Erythroblast (primary cell): ENCODE results near the gene KBTBD8.

Experiments used
- DNase-seq, 2 experiments: peaks; one replicate each; lab custom pipeline; 2025; lab: John Stamatoyannopoulos, UW
- GATA1 ChIP-seq: IDR thresholded peaks from 2 replicates; pipeline ENCODE4 v1.6.1; 2011; ENCODE audit warnings: low read depth, mild to moderate bottlenecking, control low read depth, low read length, moderate library complexity
- POLR2A ChIP-seq: IDR thresholded peaks from 2 replicates; pipeline ENCODE4 v1.6.1; 2011; ENCODE audit warnings: mild to moderate bottlenecking, low read length

KBTBD8 gene

DNA sequence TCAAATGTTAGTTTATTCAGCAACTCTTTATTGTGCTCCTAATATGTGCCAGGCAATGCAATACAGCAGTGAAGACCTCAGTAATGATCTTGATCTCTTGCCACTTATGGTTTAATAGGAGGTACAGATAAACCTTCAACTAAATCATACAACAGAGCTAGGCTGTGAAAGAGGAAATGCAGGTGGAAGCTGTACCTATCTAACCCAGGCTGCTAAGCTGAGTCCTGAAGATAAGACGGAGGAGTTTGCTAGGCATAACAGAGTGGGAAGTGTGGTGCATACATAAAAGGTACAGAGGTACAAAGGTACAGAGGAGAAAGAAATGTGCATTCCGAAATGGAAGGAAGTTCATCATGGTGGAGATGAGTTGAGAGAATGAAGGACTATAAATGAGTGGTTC lies 35.0 kb downstream of the KBTBD8 start:
- TF ChIP-seq POLR2A, result no peak
- no peak for TF ChIP-seq GATA1
- DNase-seq, result peak; percentile 14 to 57

DNA sequence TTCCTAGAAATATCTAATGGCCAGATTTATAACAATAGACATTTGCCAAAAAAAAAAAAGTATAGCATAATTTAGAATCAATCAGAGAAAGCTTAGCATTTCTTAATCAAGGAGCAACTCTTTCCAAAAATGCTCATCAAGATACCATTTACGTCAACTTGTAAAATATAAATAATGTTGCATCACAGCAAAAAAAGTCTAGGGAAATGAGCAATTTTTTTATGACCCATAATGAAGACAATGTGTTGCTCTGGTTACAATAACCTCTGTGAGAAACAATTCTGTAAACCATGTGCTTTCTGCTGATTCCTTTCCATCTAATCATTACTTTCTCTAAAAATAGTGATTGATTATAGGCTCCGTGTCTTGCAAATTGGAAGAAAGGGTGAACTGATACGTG lies 36.3 kb downstream of the KBTBD8 start:
- DNase-seq, result no peak
- TF ChIP-seq GATA1 (no peak), POLR2A (no peak)

DNA sequence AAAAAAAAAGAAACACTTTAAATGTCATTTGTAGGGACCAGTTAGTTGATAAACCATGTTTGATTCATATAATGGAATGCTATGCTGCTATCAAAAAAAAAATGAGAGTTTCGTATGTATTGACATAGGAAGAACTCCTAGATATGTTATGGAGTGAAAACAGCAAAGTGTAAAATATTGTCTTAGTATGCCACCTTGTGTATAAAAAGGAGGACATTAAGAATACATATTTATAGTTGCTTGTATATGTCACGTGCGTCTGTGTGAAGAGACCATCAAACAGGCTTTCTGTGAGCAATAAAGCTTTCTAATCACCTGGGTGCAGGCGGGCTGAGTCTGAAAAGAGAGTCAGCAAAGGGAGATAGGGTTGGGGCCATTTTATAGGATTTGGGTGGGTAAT lies 39.5 kb downstream of the KBTBD8 start:
- TF ChIP-seq POLR2A (no peak), GATA1 (no peak)
- peak; percentile 60 to 64 for DNase-seq

DNA sequence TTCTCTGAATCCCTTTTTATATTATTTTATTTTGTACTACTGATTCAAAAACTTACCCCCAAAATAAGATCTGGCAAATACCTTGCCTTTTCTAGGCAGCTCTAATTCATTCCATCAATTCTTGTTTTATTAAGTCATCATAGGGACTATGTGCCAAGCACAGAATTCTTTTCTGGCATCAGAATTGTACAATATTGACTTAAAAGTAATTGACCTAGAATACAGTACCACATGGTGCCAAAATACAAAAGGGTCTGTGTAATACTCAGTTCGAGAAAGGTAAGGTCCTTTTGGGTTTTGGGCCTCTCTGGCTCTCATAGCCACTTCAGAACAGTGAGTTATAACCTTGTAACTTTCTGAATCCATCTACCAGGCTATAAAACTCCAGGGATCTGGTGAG lies 46.2 kb downstream of the KBTBD8 start:
- DNase-seq, result no peak
- no peak for TF ChIP-seq POLR2A
- no peak for TF ChIP-seq GATA1

DNA sequence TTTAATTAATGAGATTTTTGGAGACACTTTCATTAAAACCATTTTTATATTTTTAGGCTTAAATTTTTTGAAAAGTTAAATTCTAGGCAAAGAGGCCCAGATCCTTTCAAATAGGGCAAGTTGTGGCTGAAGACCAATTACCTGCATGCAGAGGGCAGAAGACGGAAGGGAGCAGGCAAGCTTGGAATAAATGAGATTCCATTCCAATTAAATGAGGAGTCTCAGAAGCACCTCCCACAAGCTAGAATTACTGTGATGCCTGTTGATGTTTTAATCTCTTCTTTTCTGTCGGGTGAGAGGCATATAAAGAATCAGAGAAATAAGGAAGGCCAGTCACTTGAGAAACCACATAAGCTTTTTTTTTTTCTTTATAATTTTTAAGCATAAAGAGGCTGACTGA lies 46.8 kb downstream of the KBTBD8 start:
- no peak for TF ChIP-seq POLR2A
- TF ChIP-seq GATA1, result no peak
- DNase-seq, result no peak

DNA sequence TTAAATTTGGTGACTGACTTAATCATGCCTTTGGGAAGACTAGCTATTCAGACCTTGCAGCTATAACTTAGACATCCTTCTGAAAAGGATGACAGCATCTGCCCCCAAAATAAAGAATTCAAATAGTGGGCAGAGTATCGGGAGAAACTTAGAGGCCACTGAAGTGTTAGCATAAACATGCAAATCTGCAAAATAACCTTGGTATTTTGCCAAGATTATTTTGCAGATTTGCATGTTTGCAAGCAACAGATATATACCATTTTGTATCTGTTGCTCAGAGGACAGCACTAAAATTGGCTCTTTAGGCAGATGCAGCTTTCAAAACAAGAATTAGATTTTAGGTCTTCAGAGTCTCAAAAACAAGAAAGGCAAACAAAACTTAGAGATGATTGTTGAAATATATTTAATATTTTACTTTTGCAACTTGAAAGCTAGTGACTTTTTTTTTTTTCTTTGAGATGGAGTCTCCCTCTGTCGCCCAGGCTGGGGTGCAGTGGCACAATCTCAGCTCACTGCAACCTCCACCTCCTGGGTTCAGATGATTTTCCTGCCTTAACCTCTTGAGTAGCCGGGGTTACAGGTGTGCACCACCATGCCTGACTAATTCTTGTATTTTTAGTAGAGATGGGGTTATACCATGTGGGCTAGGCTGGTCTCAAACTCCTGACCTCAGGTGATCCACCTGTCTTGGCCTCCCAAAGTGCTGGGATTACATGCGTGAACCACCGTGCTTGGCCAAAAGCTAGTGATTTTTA lies 47.8 kb downstream of the KBTBD8 start:
- DNase-seq, result no peak
- no peak for TF ChIP-seq GATA1
- no peak for TF ChIP-seq POLR2A

DNA sequence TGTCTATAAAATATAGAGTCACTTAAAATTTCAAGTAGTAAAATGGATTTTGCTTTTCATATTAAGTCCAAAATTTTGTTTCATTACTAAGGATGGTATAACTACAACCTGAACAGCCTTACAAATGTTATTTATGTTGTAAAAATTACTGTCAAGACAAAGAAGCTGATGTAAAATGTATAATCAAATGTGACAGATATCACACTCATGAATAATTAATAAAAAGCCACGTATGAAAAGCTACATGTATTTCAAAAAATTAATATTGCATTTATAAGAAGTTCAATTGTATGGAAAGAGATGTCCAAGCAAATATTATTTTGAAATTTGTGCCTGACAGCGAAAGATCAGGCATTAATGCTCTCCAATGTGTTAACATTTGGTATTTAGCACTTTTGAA lies 48.9 kb downstream of the KBTBD8 start:
- DNase-seq, result no peak

DNA sequence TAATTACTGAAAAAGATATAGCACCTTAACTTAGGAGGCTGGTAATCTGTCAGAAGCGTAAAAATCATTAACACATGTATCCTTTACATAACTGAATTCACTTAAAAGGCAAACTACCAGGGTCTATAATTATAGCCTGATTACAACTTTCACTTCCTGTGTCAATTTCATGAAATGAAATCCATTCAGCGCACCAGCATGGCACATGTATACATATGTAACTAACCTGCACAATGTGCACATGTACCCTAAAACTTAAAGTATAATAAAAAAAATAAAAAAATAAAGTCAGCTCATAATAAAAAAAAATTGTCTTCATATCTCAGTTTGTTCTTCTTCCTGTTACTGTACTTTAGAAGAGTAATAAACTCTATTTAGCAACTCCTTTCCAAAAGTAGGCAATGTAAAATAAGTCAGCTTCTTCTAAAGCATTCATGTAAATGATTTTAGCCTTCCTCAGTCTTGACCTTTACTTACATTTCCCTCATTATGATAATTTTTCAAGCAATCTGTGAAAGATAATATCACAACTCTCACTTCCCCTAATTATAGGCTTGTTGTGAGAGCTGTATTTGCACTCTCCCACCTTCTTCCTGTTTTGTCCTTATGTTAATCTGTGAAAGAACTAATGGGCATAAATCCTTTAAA lies 50.1 kb downstream of the KBTBD8 start:
- DNase-seq, result no peak
- TF ChIP-seq GATA1 (no peak), POLR2A (no peak)

More for the DNA sequence above, 48.9 kb downstream of the KBTBD8 start:
- TF ChIP-seq POLR2A (no peak), GATA1 (no peak)

DNA sequence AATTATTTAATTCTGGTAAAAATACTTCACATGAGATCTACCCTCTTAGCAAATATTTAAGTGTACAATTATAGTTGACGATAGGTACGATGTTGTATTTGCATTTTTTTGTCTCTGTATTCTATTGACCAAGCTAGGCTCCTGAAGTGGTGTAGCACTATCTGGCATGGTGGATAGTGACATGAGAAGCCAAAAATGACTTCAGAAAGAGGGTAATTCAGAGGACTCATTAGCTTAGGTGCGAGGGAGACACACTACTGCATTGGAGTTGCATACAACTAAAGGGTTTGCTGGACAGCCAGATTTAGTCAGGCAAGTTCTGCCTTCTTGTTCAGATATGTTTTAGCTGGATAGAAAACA lies 50.6 kb downstream of the KBTBD8 start:
- TF ChIP-seq POLR2A (no peak), GATA1 (no peak)
- DNase-seq, result no peak

DNA sequence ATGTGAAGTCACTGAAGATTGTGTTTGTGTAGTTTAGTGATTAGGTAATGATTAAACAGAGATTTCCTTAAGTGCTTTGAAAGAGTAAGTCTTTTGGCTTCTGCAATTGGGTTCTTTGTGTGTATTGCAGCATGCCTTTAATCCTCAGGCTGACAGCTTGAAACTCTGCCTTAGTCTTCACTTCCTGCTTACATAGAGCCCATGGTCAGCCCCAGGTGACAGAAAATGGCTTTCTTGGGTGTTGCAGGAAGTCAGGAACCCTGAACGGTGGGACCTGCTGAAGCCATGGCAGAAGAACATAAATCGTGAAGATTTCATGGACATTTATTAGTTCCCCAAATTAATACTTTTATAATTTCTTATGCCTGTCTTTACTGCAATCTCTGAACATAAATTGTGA lies 61.3 kb downstream of the KBTBD8 start:
- no peak for DNase-seq
- TF ChIP-seq POLR2A (no peak), GATA1 (no peak)
